AG08395 (cell line): Measurements from ENCODE around the gene OLFM2.
"Not testable (repeated sequence)": the region's sequence is repeated elsewhere in the genome, so short reads cannot be mapped to it uniquely, and the experiment has no call there.

ENCODE experiments used
- DNase-seq: peaks from one replicate; pipeline ENCODE4 v3.0.0; 2012; ENCODE audit warnings: mixed read lengths, low spot score

The OLFM2 gene

GRCh38 chr19:9828551-9829063 lies 107.7 kb downstream of the OLFM2 start:
- DNase-seq, result no peak

- DNase-seq, result peak; percentile 95
Measured at GRCh38 chr19:9827289-9828238, 108.8 kb downstream of the OLFM2 start, which contains the start of gene UBL5. UBL5 (plus strand) TSS chr19:9827918; CDS start chr19:9828338, 420 bp downstream.

GRCh38 chr19:9823816-9824215 lies 112.5 kb downstream of the OLFM2 start:
- no peak for DNase-seq

GRCh38 chr19:9820034-9820433 lies 116.3 kb downstream of the OLFM2 start:
- not testable (repeated sequence) for DNase-seq

GRCh38 chr19:9819596-9819909 lies 116.8 kb downstream of the OLFM2 start:
- peak; percentile 98 for DNase-seq

- DNase-seq, result peak; percentile 98
Measured at GRCh38 chr19:9818734-9819595, 117.3 kb downstream of the OLFM2 start, which contains the start of gene FBXL12. FBXL12 (minus strand) TSS chr19:9819079; CDS start chr19:9818813, 266 bp downstream.

GRCh38 chr19:9818175-9818733 lies 118.1 kb downstream of the OLFM2 start:
- no peak for DNase-seq

GRCh38 chr19:9811139-9811538 lies 125.2 kb downstream of the OLFM2 start:
- DNase-seq, result no peak

GRCh38 chr19:9808855-9809824 lies 127.2 kb downstream of the OLFM2 start:
- no peak for DNase-seq

- no peak for DNase-seq
Measured at GRCh38 chr19:9806803-9807202, 129.5 kb downstream of the OLFM2 start.
